GM18519 (cell line): ENCODE measurements around the gene ETV2.
"Not testable (repeated sequence)": the region's sequence is repeated elsewhere in the genome, so short reads cannot be mapped to it uniquely, and the experiment has no call there.

Source experiments
- ATAC-seq: cut with Tn5 transposase; IDR thresholded peaks from one replicate; pipeline ENCODE4 v1.9.1; 2021; ENCODE audit warnings: mild to moderate bottlenecking, moderate library complexity; ENCODE audit not compliant: unreplicated experiment, low FRiP score

Gene ETV2

GRCh38 chr19:35654828-35655227, 13.3 kb downstream of the ETV2 start:
- ATAC-seq: not testable (repeated sequence)

GRCh38 chr19:35655600-35655999, 14.1 kb downstream of the ETV2 start:
- ATAC-seq: no peak

GRCh38 chr19:35656700-35657099, 15.2 kb downstream of the ETV2 start:
- no peak for ATAC-seq

GRCh38 chr19:35657904-35658700, 16.6 kb downstream of the ETV2 start:
- no peak for ATAC-seq

- ATAC-seq: no peak
These were observed 20.4 kb downstream of the ETV2 start for GRCh38 chr19:35661995-35662340.

- no peak for ATAC-seq
These were observed 22.4 kb downstream of the ETV2 start for GRCh38 chr19:35663981-35664380.

GRCh38 chr19:35665157-35665556, 23.6 kb downstream of the ETV2 start:
- no peak for ATAC-seq

- no peak for ATAC-seq
These were observed 24.1 kb downstream of the ETV2 start for GRCh38 chr19:35665604-35666003.

- ATAC-seq: no peak
These were observed 24.8 kb downstream of the ETV2 start, which contains the start of gene UPK1A for GRCh38 chr19:35666251-35666913. Gene UPK1A (plus strand): TSS chr19:35666517. CDS start chr19:35666813, 296 bp downstream.

GRCh38 chr19:35669566-35669965, 28.0 kb downstream of the ETV2 start:
- no peak for ATAC-seq

GRCh38 chr19:35669974-35670373, 28.4 kb downstream of the ETV2 start:
- ATAC-seq: no peak

- ATAC-seq: no peak
These were observed 29.1 kb downstream of the ETV2 start for GRCh38 chr19:35670686-35671085.

- ATAC-seq: no peak
These were observed 30.3 kb downstream of the ETV2 start for GRCh38 chr19:35671818-35672217.

- ATAC-seq: no peak
These were observed 31.7 kb downstream of the ETV2 start for GRCh38 chr19:35673121-35673804.

GRCh38 chr19:35675589-35676140, 34.1 kb downstream of the ETV2 start:
- no peak for ATAC-seq

GRCh38 chr19:35689836-35690235, 48.3 kb downstream of the ETV2 start:
- ATAC-seq: no peak

GRCh38 chr19:35691106-35691505, 49.6 kb downstream of the ETV2 start:
- ATAC-seq: not testable (repeated sequence)

- no peak for ATAC-seq
These were observed 50.5 kb downstream of the ETV2 start for GRCh38 chr19:35692010-35692409.

GRCh38 chr19:35693422-35693821, 51.9 kb downstream of the ETV2 start:
- ATAC-seq: no peak

GRCh38 chr19:35693835-35694599, 52.5 kb downstream of the ETV2 start:
- no peak for ATAC-seq
